A673 (cell line): ENCODE measurements around the gene ZNF417.

Experiments used
- CTCF ChIP-seq: fragments of 300-800, 200-600 bp; sonication (generic); conservative IDR thresholded peaks from 2 replicates; pipeline ENCODE4 v1.5.1; 2017; ENCODE audit warnings: low read depth, mild to moderate bottlenecking, antibody characterized with exemption, low read length, moderate library complexity, mixed read lengths
- EZH2 ChIP-seq: fragments of 200-600 bp; sonication (generic); IDR thresholded peaks from 2 replicates; pipeline ENCODE4 v1.6.1; 2017; ENCODE audit warnings: borderline replicate concordance, low read depth, mild to moderate bottlenecking, mixed read lengths, antibody characterized with exemption, low read length; ENCODE audit not compliant: poor library complexity, severe bottlenecking

GRCh38 chr19:57888107-57888559 is 28.3 kb downstream of the ZNF417 start:
- TF ChIP-seq CTCF (no peak), EZH2 (no peak)
